GM19324 (cell line): ENCODE results near the gene VPS33A.

Experiments
- ATAC-seq: cut with Tn5 transposase; IDR thresholded peaks from one replicate; pipeline ENCODE4 v1.9.1; 2021; ENCODE audit warnings: mild to moderate bottlenecking, moderate library complexity; ENCODE audit not compliant: unreplicated experiment, low FRiP score

Gene VPS33A

DNA sequence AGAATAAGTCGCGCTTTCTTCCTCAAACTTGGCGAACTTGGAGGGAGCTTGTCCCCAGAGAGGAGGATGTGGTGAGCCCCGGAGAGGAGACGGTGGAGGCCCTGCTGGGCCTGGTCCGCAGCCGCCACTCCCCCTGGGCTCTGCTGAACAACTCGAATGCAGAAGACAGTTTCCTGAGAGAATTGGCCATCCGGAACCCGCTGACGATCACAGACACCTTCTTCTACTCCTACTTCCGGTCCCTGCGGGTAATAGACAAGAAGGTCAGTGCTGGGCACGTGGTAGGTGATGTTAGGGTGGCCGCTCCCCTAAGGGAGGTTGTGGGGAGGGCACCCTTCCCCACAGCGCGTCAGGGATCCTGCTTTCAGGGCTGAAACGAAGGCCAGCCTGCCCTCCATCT, 81.8 kb downstream of the VPS33A start:
- ATAC-seq: no peak

DNA sequence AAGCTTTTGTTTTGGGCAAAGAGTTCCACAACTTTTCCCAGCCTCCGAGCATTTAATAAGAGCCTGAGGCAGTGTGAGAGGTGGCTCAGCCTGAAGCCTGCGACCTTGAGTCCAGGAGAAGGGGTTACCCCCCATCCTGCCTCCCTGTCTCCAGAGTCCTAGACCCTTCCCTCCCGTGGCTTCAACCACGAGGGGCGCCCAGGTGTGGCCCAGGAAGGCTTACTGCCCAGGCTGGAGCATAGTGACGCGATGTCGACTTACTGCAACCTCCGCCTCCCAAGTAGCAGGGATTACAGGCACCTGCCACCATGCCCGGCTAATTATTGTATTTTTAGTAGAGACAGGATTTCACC, 82.7 kb downstream of the VPS33A start:
- ATAC-seq: no peak

DNA sequence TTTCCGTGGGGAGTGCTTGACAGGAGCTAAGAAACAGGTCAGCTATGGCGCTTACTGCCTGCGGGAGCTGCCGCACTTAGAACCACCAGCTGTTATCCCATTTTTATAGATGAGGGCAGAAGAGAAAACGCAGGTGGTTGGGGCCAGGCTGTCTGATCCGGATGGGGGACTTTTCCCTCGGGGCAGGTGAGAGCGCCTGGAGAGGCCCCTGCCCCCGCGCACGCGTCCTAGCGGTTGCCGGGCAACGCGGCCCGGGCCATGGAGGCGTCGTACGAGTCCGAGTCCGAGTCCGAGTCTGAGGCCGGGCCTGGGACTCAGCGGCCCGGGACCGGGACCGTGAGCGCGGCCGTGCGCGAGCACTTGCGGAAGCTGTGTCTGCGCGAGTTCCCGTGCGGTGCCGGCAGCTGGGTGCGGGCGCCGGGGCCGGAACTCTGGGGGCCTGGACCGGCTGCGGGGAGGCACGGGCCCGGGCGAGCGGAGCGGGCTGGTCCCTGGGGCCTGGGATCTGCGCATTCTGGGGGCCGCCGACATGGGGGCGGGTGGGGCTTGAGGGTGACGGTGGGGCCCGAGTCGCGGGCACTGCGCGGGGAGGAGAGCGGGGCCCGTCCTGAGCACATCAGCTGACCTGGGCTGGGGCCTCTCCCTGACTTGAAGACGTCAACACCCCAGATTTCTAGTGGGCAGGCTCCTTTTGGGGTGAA, 83.3 kb downstream of the VPS33A start, which contains the start of gene LRRC43:
TSS of gene LRRC43 (plus strand) at position 237 of the 701 bp plus-strand sequence. CDS start at position 259, 22 bp downstream.
- ATAC-seq: no peak
